ENCODE measurements around the gene PARS2.

The PARS2 gene

GRCh38 chr1:54711536-54711935 is 52.8 kb downstream of the PARS2 start:
- Histone ChIP-seq H3K36me3 (ENCODE audit: control insufficient read depth, insufficient read depth, low read length) (no peaks in the 10 kb centered on the region), H3K27me3 (replicated peaks; ENCODE audit: control insufficient read depth, insufficient read depth, low read length, poor library complexity, severe bottlenecking) (peaks cover 4% of the 10 kb centered on the region), H3K4me1 (ENCODE audit: control insufficient read depth, insufficient read depth, low read length, poor library complexity, severe bottlenecking) (peaks cover 5% of the 10 kb centered on the region)

GRCh38 chr1:54710841-54711240 is 53.5 kb downstream of the PARS2 start:
- H3K9me3 ChIP-seq (ENCODE audit: control insufficient read depth, low read length), result no peaks in the 10 kb centered on the region
- no peak for DNase-seq
- no peaks in the 10 kb centered on the region for H3K36me3 ChIP-seq (ENCODE audit: control insufficient read depth, insufficient read depth, low read length)
- H3K4me3 ChIP-seq (ENCODE audit: insufficient read depth, low read depth, low read length, poor library complexity, severe bottlenecking), result no peak overlapping the region
- H3K27ac ChIP-seq (ENCODE audit: insufficient read depth, low read length, poor library complexity, severe bottlenecking), result no peak overlapping the region
- H3K4me1 ChIP-seq (ENCODE audit: control insufficient read depth, insufficient read depth, low read length, poor library complexity, severe bottlenecking), result peaks cover 5% of the 10 kb centered on the region
- peaks cover 4% of the 10 kb centered on the region for H3K27me3 ChIP-seq (replicated peaks; ENCODE audit: control insufficient read depth, insufficient read depth, low read length, poor library complexity, severe bottlenecking)

More at GRCh38 chr1:54711536-54711935, 52.8 kb downstream of the PARS2 start:
- DNase-seq, result no peak
- no peaks in the 10 kb centered on the region for H3K9me3 ChIP-seq (ENCODE audit: control insufficient read depth, low read length)
- no peak overlapping the region for H3K27ac ChIP-seq (ENCODE audit: insufficient read depth, low read length, poor library complexity, severe bottlenecking)
- H3K4me3 ChIP-seq (ENCODE audit: insufficient read depth, low read depth, low read length, poor library complexity, severe bottlenecking), result no peak overlapping the region

GRCh38 chr1:54710434-54710833 is 53.9 kb downstream of the PARS2 start:
- no peak for DNase-seq
- Histone ChIP-seq H3K36me3 (ENCODE audit: control insufficient read depth, insufficient read depth, low read length) (no peaks in the 10 kb centered on the region), H3K9me3 (ENCODE audit: control insufficient read depth, low read length) (no peaks in the 10 kb centered on the region), H3K27ac (ENCODE audit: insufficient read depth, low read length, poor library complexity, severe bottlenecking) (no peak overlapping the region), H3K27me3 (replicated peaks; ENCODE audit: control insufficient read depth, insufficient read depth, low read length, poor library complexity, severe bottlenecking) (peaks cover 4% of the 10 kb centered on the region), H3K4me1 (ENCODE audit: control insufficient read depth, insufficient read depth, low read length, poor library complexity, severe bottlenecking) (peaks cover 5% of the 10 kb centered on the region), H3K4me3 (ENCODE audit: insufficient read depth, low read depth, low read length, poor library complexity, severe bottlenecking) (no peak overlapping the region)

- Histone ChIP-seq H3K36me3 (ENCODE audit: control insufficient read depth, insufficient read depth, low read length) (no peaks in the 10 kb centered on the region), H3K4me3 (ENCODE audit: insufficient read depth, low read depth, low read length, poor library complexity, severe bottlenecking) (no peak overlapping the region), H3K4me1 (ENCODE audit: control insufficient read depth, insufficient read depth, low read length, poor library complexity, severe bottlenecking) (no peaks in the 10 kb centered on the region), H3K9me3 (ENCODE audit: control insufficient read depth, low read length) (no peaks in the 10 kb centered on the region), H3K27me3 (replicated peaks; ENCODE audit: control insufficient read depth, insufficient read depth, low read length, poor library complexity, severe bottlenecking) (peaks cover 4% of the 10 kb centered on the region), H3K27ac (ENCODE audit: insufficient read depth, low read length, poor library complexity, severe bottlenecking) (no peak overlapping the region)
- no peak for DNase-seq
These were observed 54.6 kb downstream of the PARS2 start for GRCh38 chr1:54709547-54710292.

- no peak overlapping the region for H3K4me3 ChIP-seq (ENCODE audit: insufficient read depth, low read depth, low read length, poor library complexity, severe bottlenecking)
- no peaks in the 10 kb centered on the region for H3K4me1 ChIP-seq (ENCODE audit: control insufficient read depth, insufficient read depth, low read length, poor library complexity, severe bottlenecking)
- peaks cover 4% of the 10 kb centered on the region for H3K27me3 ChIP-seq (replicated peaks; ENCODE audit: control insufficient read depth, insufficient read depth, low read length, poor library complexity, severe bottlenecking)
- no peaks in the 10 kb centered on the region for H3K36me3 ChIP-seq (ENCODE audit: control insufficient read depth, insufficient read depth, low read length)
- H3K27ac ChIP-seq (ENCODE audit: insufficient read depth, low read length, poor library complexity, severe bottlenecking), result no peak overlapping the region
- no peaks in the 10 kb centered on the region for H3K9me3 ChIP-seq (ENCODE audit: control insufficient read depth, low read length)
- DNase-seq, result no peak
These were observed 55.9 kb downstream of the PARS2 start for GRCh38 chr1:54708385-54708784.

All from effector memory CD4-positive, alpha-beta T cell (primary cell).